ENCODE data around the gene AFAP1.

AFAP1 gene

GRCh38 chr4:7806338-7807090 lies 133.1 kb downstream of the AFAP1 start:
- H3K9ac ChIP-seq = no peak overlapping the region

GRCh38 chr4:7805533-7806337 lies 133.9 kb downstream of the AFAP1 start:
- H3K79me2 ChIP-seq = no peaks in the 10 kb centered on the region
- H2AFZ ChIP-seq = no peak overlapping the region
- no peak overlapping the region for H3K4me3 ChIP-seq (ENCODE audit: low read depth, low read length)
- no peak overlapping the region for H3K27ac ChIP-seq
- H3K9me3 ChIP-seq (ENCODE audit: control insufficient read depth, low read length) = no peaks in the 10 kb centered on the region
- no peak overlapping the region for H3K4me2 ChIP-seq (ENCODE audit: low read length)
- H3K4me1 ChIP-seq = no peaks in the 10 kb centered on the region
- H3K9ac ChIP-seq = no peak overlapping the region
- H3K27me3 ChIP-seq (ENCODE audit: control insufficient read depth, insufficient read depth, low read length) = no peaks in the 10 kb centered on the region
- no peaks in the 10 kb centered on the region for H3K36me3 ChIP-seq (ENCODE audit: control insufficient read depth, insufficient read depth, low read length)
- TF ChIP-seq, protein P1, sequence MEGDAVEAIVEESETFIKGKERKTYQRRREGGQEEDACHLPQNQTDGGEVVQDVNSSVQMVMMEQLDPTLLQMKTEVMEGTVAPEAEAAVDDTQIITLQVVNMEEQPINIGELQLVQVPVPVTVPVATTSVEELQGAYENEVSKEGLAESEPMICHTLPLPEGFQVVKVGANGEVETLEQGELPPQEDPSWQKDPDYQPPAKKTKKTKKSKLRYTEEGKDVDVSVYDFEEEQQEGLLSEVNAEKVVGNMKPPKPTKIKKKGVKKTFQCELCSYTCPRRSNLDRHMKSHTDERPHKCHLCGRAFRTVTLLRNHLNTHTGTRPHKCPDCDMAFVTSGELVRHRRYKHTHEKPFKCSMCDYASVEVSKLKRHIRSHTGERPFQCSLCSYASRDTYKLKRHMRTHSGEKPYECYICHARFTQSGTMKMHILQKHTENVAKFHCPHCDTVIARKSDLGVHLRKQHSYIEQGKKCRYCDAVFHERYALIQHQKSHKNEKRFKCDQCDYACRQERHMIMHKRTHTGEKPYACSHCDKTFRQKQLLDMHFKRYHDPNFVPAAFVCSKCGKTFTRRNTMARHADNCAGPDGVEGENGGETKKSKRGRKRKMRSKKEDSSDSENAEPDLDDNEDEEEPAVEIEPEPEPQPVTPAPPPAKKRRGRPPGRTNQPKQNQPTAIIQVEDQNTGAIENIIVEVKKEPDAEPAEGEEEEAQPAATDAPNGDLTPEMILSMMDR (IDR thresholded peaks at IDR 0.05) = no peak

More at GRCh38 chr4:7806338-7807090, 133.1 kb downstream of the AFAP1 start:
- Histone ChIP-seq H3K4me3 (ENCODE audit: low read depth, low read length) (no peak overlapping the region), H3K9me3 (ENCODE audit: control insufficient read depth, low read length) (no peaks in the 10 kb centered on the region), H3K36me3 (ENCODE audit: control insufficient read depth, insufficient read depth, low read length) (no peaks in the 10 kb centered on the region), H3K79me2 (no peaks in the 10 kb centered on the region), H3K4me2 (ENCODE audit: low read length) (no peak overlapping the region), H3K4me1 (no peaks in the 10 kb centered on the region), H3K27me3 (ENCODE audit: control insufficient read depth, insufficient read depth, low read length) (no peaks in the 10 kb centered on the region), H2AFZ (no peak overlapping the region), H3K27ac (peak overlapping the region; percentile 42)
- TF ChIP-seq, protein P1 (IDR thresholded peaks at IDR 0.05) = no peak

- H2AFZ ChIP-seq = no peak overlapping the region
- H3K36me3 ChIP-seq (ENCODE audit: control insufficient read depth, insufficient read depth, low read length) = no peaks in the 10 kb centered on the region
- H3K27ac ChIP-seq = no peak overlapping the region
- no peaks in the 10 kb centered on the region for H3K27me3 ChIP-seq (ENCODE audit: control insufficient read depth, insufficient read depth, low read length)
- H3K9ac ChIP-seq = no peak overlapping the region
- H3K4me2 ChIP-seq (ENCODE audit: low read length) = no peak overlapping the region
- TF ChIP-seq, protein P1 (IDR thresholded peaks at IDR 0.05) = no peak
- no peaks in the 10 kb centered on the region for H3K9me3 ChIP-seq (ENCODE audit: control insufficient read depth, low read length)
- H3K4me1 ChIP-seq = no peaks in the 10 kb centered on the region
- H3K79me2 ChIP-seq = no peaks in the 10 kb centered on the region
- no peak overlapping the region for H3K4me3 ChIP-seq (ENCODE audit: low read depth, low read length)
Measured at GRCh38 chr4:7804756-7805385, 134.8 kb downstream of the AFAP1 start.

DNA sequence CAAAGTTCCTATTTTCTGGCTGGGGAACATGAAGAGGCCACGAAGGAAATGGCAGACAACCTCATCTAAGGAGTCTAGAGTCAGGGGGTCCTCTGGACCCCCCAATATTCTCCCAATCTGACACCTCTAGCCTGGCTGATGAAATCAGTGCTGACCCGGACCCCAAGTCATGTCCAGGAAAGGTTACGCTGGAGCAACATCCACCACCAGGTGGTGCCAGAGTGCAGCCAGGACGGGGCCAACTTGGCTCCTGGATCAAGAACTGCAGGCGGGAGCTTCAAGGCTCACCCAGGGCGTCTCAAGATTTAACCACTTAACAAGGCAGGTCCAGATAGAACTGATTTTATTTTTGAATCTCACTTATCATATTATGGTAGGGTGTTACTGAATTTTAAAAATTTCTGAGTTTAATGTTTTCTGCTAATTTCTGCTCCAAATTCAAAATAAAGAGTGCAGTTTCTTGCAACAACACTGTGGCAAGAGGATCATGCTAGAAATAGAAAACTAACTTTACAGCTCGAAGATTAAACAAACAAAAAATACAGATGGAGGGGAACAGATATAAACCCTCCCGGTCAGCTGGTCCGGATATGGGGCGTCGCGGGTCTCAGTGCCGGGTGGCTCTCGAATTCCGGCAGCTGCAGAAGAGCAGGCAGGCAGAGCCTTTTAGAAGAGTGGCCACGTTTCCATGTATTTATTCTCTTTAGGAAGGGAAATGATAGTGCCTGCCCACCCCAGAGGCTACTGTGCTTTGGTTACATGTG lies 135.5 kb downstream of the AFAP1 start:
- H3K27me3 ChIP-seq (ENCODE audit: control insufficient read depth, insufficient read depth, low read length) = no peaks in the 10 kb centered on the region
- H3K27ac ChIP-seq = no peak overlapping the region

More for the DNA sequence above, 135.5 kb downstream of the AFAP1 start:
- Histone ChIP-seq H3K9ac (no peak overlapping the region), H3K36me3 (ENCODE audit: control insufficient read depth, insufficient read depth, low read length) (no peaks in the 10 kb centered on the region), H3K4me3 (ENCODE audit: low read depth, low read length) (no peak overlapping the region), H3K4me2 (ENCODE audit: low read length) (no peak overlapping the region), H3K9me3 (ENCODE audit: control insufficient read depth, low read length) (no peaks in the 10 kb centered on the region), H3K4me1 (no peaks in the 10 kb centered on the region), H2AFZ (no peak overlapping the region), H3K79me2 (no peaks in the 10 kb centered on the region)
- TF ChIP-seq, protein P1 (IDR thresholded peaks at IDR 0.05) = peak; percentile 88
